ENCODE data around the gene CIC. TPM values are rescaled to one million over a fixed set of nuclear protein-coding genes. Genes with fewer than 3 reads are reported as not detected.
"Not testable (repeated sequence)": the region's sequence is repeated elsewhere in the genome, so short reads cannot be mapped to it uniquely, and the experiment has no call there.

The CIC gene
- total RNA-seq, 2 experiments from 2014 or later, result 43.8 to 50.4 TPM

DNA sequence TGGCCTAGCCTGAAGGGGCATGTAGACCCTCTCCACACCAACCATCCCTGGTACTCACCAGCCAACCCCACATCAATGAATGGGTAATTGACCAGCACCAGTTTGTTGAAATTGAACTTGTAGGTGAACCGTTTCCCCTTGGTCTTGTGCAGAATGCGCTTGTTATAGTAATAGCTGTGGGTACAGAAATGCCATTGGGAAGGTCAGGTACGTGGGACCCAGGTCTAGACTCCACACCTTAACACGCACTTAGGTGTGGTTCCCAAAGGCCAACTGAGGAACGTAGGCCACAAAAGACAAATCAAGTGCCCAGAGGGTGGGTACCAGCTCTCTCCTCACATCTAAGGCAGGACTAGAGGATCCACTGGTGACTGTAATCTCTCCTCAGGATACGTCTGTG lies 19.3 kb upstream of the CIC start:
- peak overlapping the region; percentile 80 for H3K27ac Mint-ChIP-seq
- no peaks in the 10 kb centered on the region for H3K9me3 Mint-ChIP-seq
- no peak overlapping the region for H3K4me3 Mint-ChIP-seq
- peaks cover 49% of the 10 kb centered on the region for H3K4me1 Mint-ChIP-seq
- no peak for DNase-seq
- H3K27me3 Mint-ChIP-seq, result no peaks in the 10 kb centered on the region
- peaks cover 21% of the 10 kb centered on the region for H3K36me3 Mint-ChIP-seq

GRCh38 chr19:42250183-42250665 lies 18.8 kb upstream of the CIC start:
- no peak for DNase-seq
- H3K27ac Mint-ChIP-seq, result peak overlapping the region; percentile 89
- H3K9me3 Mint-ChIP-seq, result no peaks in the 10 kb centered on the region
- peaks cover 21% of the 10 kb centered on the region for H3K36me3 Mint-ChIP-seq
- peak overlapping the region; percentile 61 for H3K4me3 Mint-ChIP-seq
- no peaks in the 10 kb centered on the region for H3K27me3 Mint-ChIP-seq
- H3K4me1 Mint-ChIP-seq, result peaks cover 45% of the 10 kb centered on the region

- Mint-ChIP-seq H3K36me3 (peaks cover 21% of the 10 kb centered on the region), H3K9me3 (no peaks in the 10 kb centered on the region), H3K4me1 (peaks cover 42% of the 10 kb centered on the region), H3K27me3 (no peaks in the 10 kb centered on the region), H3K27ac (peak overlapping the region; percentile 95), H3K4me3 (peak overlapping the region; percentile 95)
- peak; percentile 51 for DNase-seq
Measured at GRCh38 chr19:42250666-42251531, 18.2 kb upstream of the CIC start.

GRCh38 chr19:42251572-42252358 lies 17.3 kb upstream of the CIC start:
- Mint-ChIP-seq H3K4me3 (peak overlapping the region; percentile 95), H3K27ac (peak overlapping the region; percentile 95), H3K27me3 (no peaks in the 10 kb centered on the region), H3K9me3 (no peaks in the 10 kb centered on the region), H3K36me3 (peaks cover 21% of the 10 kb centered on the region), H3K4me1 (peaks cover 34% of the 10 kb centered on the region)
- no peak for DNase-seq

DNA sequence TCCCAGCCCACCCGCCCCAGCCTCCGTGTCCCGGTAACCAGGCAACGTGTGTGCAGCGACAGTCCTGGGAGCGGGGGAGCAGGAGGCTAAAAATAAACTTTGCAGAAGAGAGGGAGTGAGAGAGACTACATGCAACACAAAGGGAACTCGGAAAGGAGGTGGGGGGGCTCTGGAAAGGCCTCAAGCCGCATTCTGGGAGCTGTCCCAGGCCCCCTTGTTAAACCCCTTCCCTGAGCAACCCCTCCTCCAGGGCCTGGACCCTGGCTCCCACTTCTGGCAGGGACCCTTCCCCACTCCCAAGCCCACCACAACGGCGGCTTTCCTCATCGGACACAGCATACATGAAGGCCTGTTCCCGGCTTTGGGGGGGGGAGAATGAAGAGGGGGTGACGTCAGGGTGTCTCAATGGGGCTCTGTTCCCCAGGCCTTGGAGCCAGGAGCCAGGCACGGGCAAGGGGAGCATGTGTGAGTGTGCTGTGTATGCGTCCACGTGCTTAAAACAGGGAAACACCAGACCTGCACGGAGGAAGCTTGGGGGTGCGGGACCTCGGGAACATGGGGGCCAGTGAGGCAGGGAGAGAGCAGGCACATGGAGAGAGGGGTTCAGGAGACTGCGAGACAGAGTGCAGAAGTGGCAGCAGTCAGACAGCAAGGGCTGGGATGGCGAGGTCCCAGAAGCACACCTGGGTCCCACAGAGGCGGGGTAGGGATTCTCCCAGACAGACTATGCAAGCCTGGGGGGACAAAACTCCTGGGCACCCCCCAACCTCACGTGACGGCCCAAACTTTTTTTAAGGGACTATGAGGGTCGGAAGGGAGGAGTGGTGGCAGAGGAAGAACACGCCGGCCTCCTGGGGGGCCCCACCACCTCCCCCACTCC lies 16.4 kb upstream of the CIC start:
- Mint-ChIP-seq H3K9me3 (no peaks in the 10 kb centered on the region), H3K27ac (peak overlapping the region; percentile 95)
- DNase-seq, result no peak

GRCh38 chr19:42253245-42254088 lies 15.6 kb upstream of the CIC start:
- H3K4me3 Mint-ChIP-seq, result peak overlapping the region; percentile 95
- peak overlapping the region; percentile 95 for H3K27ac Mint-ChIP-seq
- no peaks in the 10 kb centered on the region for H3K9me3 Mint-ChIP-seq
- H3K4me1 Mint-ChIP-seq, result peaks cover 29% of the 10 kb centered on the region
- H3K27me3 Mint-ChIP-seq, result no peaks in the 10 kb centered on the region
- peaks cover 21% of the 10 kb centered on the region for H3K36me3 Mint-ChIP-seq
- DNase-seq, result peak; percentile 70

More for the DNA sequence above, 16.4 kb upstream of the CIC start:
- H3K36me3 Mint-ChIP-seq, result peaks cover 21% of the 10 kb centered on the region
- no peaks in the 10 kb centered on the region for H3K27me3 Mint-ChIP-seq
- peaks cover 29% of the 10 kb centered on the region for H3K4me1 Mint-ChIP-seq
- H3K4me3 Mint-ChIP-seq, result peak overlapping the region; percentile 95

- Mint-ChIP-seq H3K27me3 (no peaks in the 10 kb centered on the region), H3K9me3 (no peaks in the 10 kb centered on the region), H3K36me3 (peaks cover 17% of the 10 kb centered on the region), H3K27ac (peak overlapping the region; percentile 81), H3K4me3 (peak overlapping the region; percentile 77), H3K4me1 (peaks cover 27% of the 10 kb centered on the region)
- peak; percentile 81 for DNase-seq
Measured at GRCh38 chr19:42254089-42254849, 14.8 kb upstream of the CIC start.

- Mint-ChIP-seq H3K27me3 (no peaks in the 10 kb centered on the region), H3K4me1 (peaks cover 24% of the 10 kb centered on the region), H3K27ac (peak within 1 kb of the TSS; percentile 81), H3K36me3 (peaks cover 16% of the 10 kb centered on the region), H3K4me3 (peak within 1 kb of the TSS; percentile 77), H3K9me3 (no peaks in the 10 kb centered on the region)
- DNase-seq, result peak; percentile 95
Measured at GRCh38 chr19:42254850-42255765, 13.9 kb upstream of the CIC start, which contains the start of gene ERF. ERF (minus strand) TSS chr19:42255128; CDS start chr19:42254999, 129 bp downstream.

GRCh38 chr19:42255766-42256745 lies 13.0 kb upstream of the CIC start:
- no peaks in the 10 kb centered on the region for H3K27me3 Mint-ChIP-seq
- no peak overlapping the region for H3K27ac Mint-ChIP-seq
- H3K4me1 Mint-ChIP-seq, result peaks cover 17% of the 10 kb centered on the region
- H3K4me3 Mint-ChIP-seq, result peak overlapping the region; percentile 77
- H3K9me3 Mint-ChIP-seq, result no peaks in the 10 kb centered on the region
- DNase-seq, result peak; percentile 24
- peaks cover 16% of the 10 kb centered on the region for H3K36me3 Mint-ChIP-seq

GRCh38 chr19:42257842-42258241 lies 11.2 kb upstream of the CIC start:
- H3K9me3 Mint-ChIP-seq, H3K27ac Mint-ChIP-seq: not testable (repeated sequence)

DNA sequence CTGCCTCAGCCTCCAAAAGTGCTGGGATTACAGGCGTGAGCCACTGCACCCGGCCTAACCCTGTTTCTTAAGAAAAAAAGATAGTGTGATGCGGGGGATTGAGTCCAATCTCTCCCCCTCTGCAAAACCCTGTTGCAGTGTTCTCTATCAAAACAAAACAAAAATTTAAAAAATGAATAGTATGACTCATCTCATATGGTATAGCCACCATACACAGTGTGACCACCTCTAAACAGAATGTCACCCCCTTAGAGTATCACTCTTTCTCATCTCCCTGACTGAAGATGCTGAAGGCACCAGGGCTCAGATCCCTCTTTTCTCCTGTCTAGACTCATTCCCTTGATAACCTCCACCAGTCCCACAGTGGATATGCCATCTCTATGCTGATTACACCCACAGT lies 7.3 kb upstream of the CIC start:
- no peak overlapping the region for H3K27ac Mint-ChIP-seq
- H3K27me3 Mint-ChIP-seq, result no peaks in the 10 kb centered on the region
- no peak for DNase-seq
- H3K4me3 Mint-ChIP-seq, result no peak overlapping the region
- peaks cover 4% of the 10 kb centered on the region for H3K4me1 Mint-ChIP-seq
- no peaks in the 10 kb centered on the region for H3K36me3 Mint-ChIP-seq
- no peaks in the 10 kb centered on the region for H3K9me3 Mint-ChIP-seq

More at GRCh38 chr19:42257842-42258241, 11.2 kb upstream of the CIC start:
- DNase-seq, H3K36me3 Mint-ChIP-seq, H3K4me3 Mint-ChIP-seq, H3K27me3 Mint-ChIP-seq, H3K4me1 Mint-ChIP-seq: not testable (repeated sequence)
